HepG2 (cell line): ENCODE data around the gene INTS15. TPM values are rescaled to one million over a fixed set of nuclear protein-coding genes. Genes with fewer than 3 reads are reported as not detected.

Source experiments
- ATAC-seq: fragments of 200-7000 bp; cut with Tn5 transposase; 3 replicates; pipeline ENCODE4 v1.9.1; 2020; ENCODE audit warnings: mild to moderate bottlenecking, moderate library complexity
- BruUV-seq: library from RNA; stranded (reverse); fragments of 400-500 nt; replicated peaks from 2 replicates; lab custom pipeline; 2021; lab: Mats Ljungman, UMichigan
- CTCF ChIA-PET: fragments of 300-600 bp; formaldehyde crosslinking; extraction: SDS; loops from one replicate; lab custom pipeline; 2021; ENCODE audit warnings: low total read pairs, inconsistent platforms, low intra/inter-chr PET ratio; lab: Yijun Ruan, JAX
- POLR2A ChIA-PET: fragments of 350-600 bp; sonication (Branson Sonifier 250); formaldehyde crosslinking; loops from one replicate; lab custom pipeline; 2020; ENCODE audit warnings: antibody characterized with exemption, inconsistent platforms; lab: Yijun Ruan, JAX
- DNase-seq: peaks from one replicate; pipeline ENCODE4 v3.0.0-alpha.2; 2015; ENCODE audit warnings: low spot score
- FAIRE-seq: peaks from 3 replicates; lab custom pipeline; 2011; peaks lifted over from hg19 to GRCh38; lab: Jason Lieb, UNC
- H2AFZ ChIP-seq: one replicate; pipeline ENCODE4 v1.6.1; 2011; ENCODE audit warnings: low read length, inconsistent platforms
- H3K27ac ChIP-seq: fragments of 300-600 bp; 3 replicates; pipeline ENCODE4 v1.8.0; 2011; ENCODE audit warnings: mixed run types, mild to moderate bottlenecking, mixed read lengths, low read length, inconsistent platforms; ENCODE audit not compliant: insufficient read depth; ENCODE audit errors: extremely low read length
- H3K27me3 ChIP-seq, 2 experiments: fragments of 200-600 bp in 1 of 2; 2 replicates in 1 of 2; 3 replicates in 1 of 2; pipeline versions ENCODE4 v1.6.0 to v1.8.0; 2011; ENCODE audit warnings: low read length in 2 of 2, mild to moderate bottlenecking in 2 of 2, moderate library complexity in 2 of 2, inconsistent platforms in 1 of 2; ENCODE audit not compliant: insufficient read depth in 2 of 2, control insufficient read depth in 1 of 2
- H3K36me3 ChIP-seq, 2 experiments: fragments of 200-600 bp in 1 of 2; replicated peaks in 1 of 2; 2 replicates in 1 of 2; 3 replicates in 1 of 2; pipeline versions ENCODE4 v1.5.1 to v1.8.0; 2011; ENCODE audit warnings: low read length in 2 of 2, inconsistent platforms in 1 of 2; ENCODE audit not compliant: insufficient read depth in 2 of 2, control insufficient read depth in 1 of 2
- H3K4me1 ChIP-seq: 2 replicates; pipeline ENCODE4 v1.5.1; 2012; ENCODE audit warnings: low read length, inconsistent platforms; ENCODE audit not compliant: insufficient read depth
- H3K4me2 ChIP-seq: 2 replicates; pipeline ENCODE4 v1.6.0; 2011; ENCODE audit warnings: low read depth, low read length, inconsistent platforms
- H3K4me3 ChIP-seq, 3 experiments: fragments of 200-600 bp in 1 of 3; sonication (generic), shearing (Covaris generic) in 1 of 3; replicated peaks in 1 of 3; 2 replicates each; pipeline ENCODE4 v1.5.1; 2011 to 2016; ENCODE audit warnings: low read length in 3 of 3, inconsistent platforms in 2 of 3, low read depth in 2 of 3, mild to moderate bottlenecking in 2 of 3, control low read depth in 1 of 3, mixed read lengths in 1 of 3; ENCODE audit not compliant: insufficient read depth in 1 of 3
- H3K79me2 ChIP-seq: one replicate; pipeline ENCODE4 v1.6.1; 2011; ENCODE audit warnings: low read length, inconsistent platforms; ENCODE audit not compliant: insufficient read depth
- H3K9ac ChIP-seq: 2 replicates; pipeline ENCODE4 v1.6.0; 2011; ENCODE audit warnings: mild to moderate bottlenecking, low read depth, low read length, inconsistent platforms; ENCODE audit not compliant: insufficient read depth
- H3K9me3 ChIP-seq: 2 replicates; pipeline ENCODE4 v1.5.1; 2012; ENCODE audit warnings: mild to moderate bottlenecking, low read length
- H4K20me1 ChIP-seq: 2 replicates; pipeline ENCODE4 v1.6.0; 2011; ENCODE audit warnings: inconsistent platforms, mild to moderate bottlenecking, low read length, moderate library complexity; ENCODE audit not compliant: insufficient read depth
- JUND ChIP-seq: sonication (generic); formaldehyde crosslinking; IDR thresholded peaks from 2 replicates; pipeline ENCODE4 v1.8.0; 2022; ENCODE audit warnings: mild to moderate bottlenecking, missing genetic modification reagents
- MYPOP ChIP-seq: sonication (generic); formaldehyde crosslinking; IDR thresholded peaks from 2 replicates; pipeline ENCODE4 v1.8.1; 2023; ENCODE audit warnings: mild to moderate bottlenecking, moderate library complexity, missing genetic modification reagents
- PAWR ChIP-seq: sonication (generic); formaldehyde crosslinking; IDR thresholded peaks from 2 replicates; pipeline ENCODE4 v1.4.0; 2020; ENCODE audit warnings: missing genetic modification reagents, mild to moderate bottlenecking, borderline replicate concordance
- PBX2 ChIP-seq: IDR thresholded peaks from 2 replicates; pipeline ENCODE4 v1.6.1; 2016; ENCODE audit warnings: control low read depth
- SMC3 ChIP-seq: IDR thresholded peaks from 2 replicates; pipeline ENCODE4 v1.6.1; 2011; ENCODE audit warnings: low read length, improper control_type of control experiment
- ZNF816 ChIP-seq: sonication (generic); formaldehyde crosslinking; IDR thresholded peaks from 2 replicates; pipeline ENCODE4 v1.8.0; 2022; ENCODE audit warnings: missing genetic modification reagents, mild to moderate bottlenecking, borderline replicate concordance
- WGBS: methylation state at CpG from one replicate; pipeline ENCODE4 v1.1.6; 2017; ENCODE audit warnings: low lambda C conversion rate; 5-methylcytosine and 5-hydroxymethylcytosine counted together
- in situ Hi-C: cut with HindIII; loops from 2 replicates; pipeline ENCODE4 v1.10.0; 2017; ENCODE audit warnings: low pct_unique_long_range_greater_than_20kb; ENCODE audit not compliant: extremely low pct_ligation_motif_present
- intact Hi-C: fragments of 100-400 bp; cut with micrococcal nuclease; formaldehyde crosslinking; loops from one replicate; pipeline ENCODE4 v1.10.0; 2022; ENCODE audit not compliant: unreplicated experiment
- polyA plus RNA-seq, 8 experiments: library from polyadenylated mRNA; depleted of rRNA in 3 of 8; stranded (reverse) in 7 of 8; unstranded in 1 of 8; fragments of >200 nt; fragmentation: Illumina TruSeq in 4 of 8; extraction: Trizol in 4 of 8; gene quantifications; 2 replicates each; pipeline versions ENCODE4 v1.2.1 to v1.2.3, GENCODE V29; 2011 to 2016; ENCODE audit warnings: low read depth in 4 of 8, missing spikeins in 1 of 8, mixed read lengths in 1 of 8; ENCODE audit not compliant: insufficient read depth in 1 of 8
- total RNA-seq, 5 experiments: library from RNA; depleted of rRNA; stranded (reverse); fragments of >200 nt; fragmentation: Illumina TruSeq; extraction: Trizol; gene quantifications; 2 replicates each; pipeline ENCODE4 v1.2.3, GENCODE V29; 2016; ENCODE audit warnings: low read depth in 1 of 5
- TF ChIP-seq, protein P1 (sequence below): sonication (generic); formaldehyde crosslinking; IDR thresholded peaks from 2 replicates; pipeline ENCODE4 v1.5.0; 2020; ENCODE audit warnings: missing genetic modification reagents
- TF ChIP-seq, protein P2 (sequence below): sonication (generic); formaldehyde crosslinking; IDR thresholded peaks from 2 replicates; pipeline ENCODE4 v1.5.0; 2020; ENCODE audit warnings: mild to moderate bottlenecking, missing genetic modification reagents, moderate library complexity
- TF ChIP-seq, protein P3 (sequence below): sonication (generic); formaldehyde crosslinking; IDR thresholded peaks from 2 replicates; pipeline ENCODE4 v1.5.0; 2020; ENCODE audit warnings: missing genetic modification reagents, mild to moderate bottlenecking, borderline replicate concordance
- TF ChIP-seq, protein P4 (sequence below): sonication (generic); formaldehyde crosslinking; IDR thresholded peaks from 2 replicates; pipeline ENCODE4 v1.4.0; 2020; ENCODE audit warnings: mild to moderate bottlenecking, missing genetic modification reagents
- TF ChIP-seq, protein P5 (sequence below): sonication (generic); formaldehyde crosslinking; IDR thresholded peaks from 2 replicates; pipeline ENCODE4 v1.8.1; 2022; ENCODE audit warnings: mild to moderate bottlenecking, missing genetic modification reagents
- TF ChIP-seq, protein P6 (sequence below): sonication (generic); formaldehyde crosslinking; IDR thresholded peaks from 2 replicates; pipeline ENCODE4 v1.5.1; 2020; ENCODE audit warnings: mild to moderate bottlenecking, missing genetic modification reagents, moderate library complexity

The INTS15 gene
- total and polyA plus RNA-seq, 2 of the 13 experiments (the other 11 are each of a cell fraction or from before 2014, with no cell fraction given), result 16.3 to 25.7 TPM

DNA sequence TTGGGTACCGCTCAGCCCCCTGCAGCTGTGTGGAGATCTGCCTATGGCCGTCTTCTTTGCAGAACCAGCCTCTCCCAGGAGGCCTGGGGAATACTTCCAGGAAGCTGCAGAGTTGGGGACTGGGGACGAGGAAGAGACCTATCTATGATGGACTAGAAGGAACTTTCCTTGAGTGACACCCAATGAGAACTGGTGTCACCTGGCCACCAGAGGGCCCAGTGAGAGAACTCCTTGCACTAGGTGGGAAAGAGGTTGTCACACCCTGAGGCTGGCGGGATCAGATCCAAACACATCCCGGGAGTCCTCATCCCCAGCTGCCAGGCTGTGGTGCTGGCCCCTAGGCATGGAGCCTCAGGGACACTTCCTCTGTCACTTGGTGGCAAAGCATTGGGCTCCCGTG, 33.6 kb upstream of the INTS15 start:
- Histone ChIP-seq H3K4me2 (no peak overlapping the region), H3K27me3 (no peaks in the 10 kb centered on the region), H3K4me3 (no peak overlapping the region), H3K79me2 (no peaks in the 10 kb centered on the region), H2AFZ (no peak overlapping the region), H3K4me1 (no peaks in the 10 kb centered on the region), H3K36me3 (no peaks in the 10 kb centered on the region), H4K20me1 (no peaks in the 10 kb centered on the region), H3K9ac (no peak overlapping the region), H3K27ac (no peak overlapping the region), H3K9me3 (no peaks in the 10 kb centered on the region)
- DNase-seq, result no peak
- WGBS, result 50% methylated on average over 2 of the region's 6 CpGs
- peak; percentile 51 for FAIRE-seq
- ATAC-seq, result peak; percentile 70
- CTCF ChIA-PET, result no interaction called here
- intact Hi-C loops, result no loop called here
- POLR2A ChIA-PET, result no interaction called here
- no TSS peak for BruUV-seq
- in situ Hi-C loops, result no loop called here
- TF ChIP-seq ZNF816, result no peak
- TF ChIP-seq, protein P1, sequence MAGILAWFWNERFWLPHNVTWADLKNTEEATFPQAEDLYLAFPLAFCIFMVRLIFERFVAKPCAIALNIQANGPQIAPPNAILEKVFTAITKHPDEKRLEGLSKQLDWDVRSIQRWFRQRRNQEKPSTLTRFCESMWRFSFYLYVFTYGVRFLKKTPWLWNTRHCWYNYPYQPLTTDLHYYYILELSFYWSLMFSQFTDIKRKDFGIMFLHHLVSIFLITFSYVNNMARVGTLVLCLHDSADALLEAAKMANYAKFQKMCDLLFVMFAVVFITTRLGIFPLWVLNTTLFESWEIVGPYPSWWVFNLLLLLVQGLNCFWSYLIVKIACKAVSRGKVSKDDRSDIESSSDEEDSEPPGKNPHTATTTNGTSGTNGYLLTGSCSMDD (CRISPR knock-in tag), result no peak
- TF ChIP-seq, protein P2, sequence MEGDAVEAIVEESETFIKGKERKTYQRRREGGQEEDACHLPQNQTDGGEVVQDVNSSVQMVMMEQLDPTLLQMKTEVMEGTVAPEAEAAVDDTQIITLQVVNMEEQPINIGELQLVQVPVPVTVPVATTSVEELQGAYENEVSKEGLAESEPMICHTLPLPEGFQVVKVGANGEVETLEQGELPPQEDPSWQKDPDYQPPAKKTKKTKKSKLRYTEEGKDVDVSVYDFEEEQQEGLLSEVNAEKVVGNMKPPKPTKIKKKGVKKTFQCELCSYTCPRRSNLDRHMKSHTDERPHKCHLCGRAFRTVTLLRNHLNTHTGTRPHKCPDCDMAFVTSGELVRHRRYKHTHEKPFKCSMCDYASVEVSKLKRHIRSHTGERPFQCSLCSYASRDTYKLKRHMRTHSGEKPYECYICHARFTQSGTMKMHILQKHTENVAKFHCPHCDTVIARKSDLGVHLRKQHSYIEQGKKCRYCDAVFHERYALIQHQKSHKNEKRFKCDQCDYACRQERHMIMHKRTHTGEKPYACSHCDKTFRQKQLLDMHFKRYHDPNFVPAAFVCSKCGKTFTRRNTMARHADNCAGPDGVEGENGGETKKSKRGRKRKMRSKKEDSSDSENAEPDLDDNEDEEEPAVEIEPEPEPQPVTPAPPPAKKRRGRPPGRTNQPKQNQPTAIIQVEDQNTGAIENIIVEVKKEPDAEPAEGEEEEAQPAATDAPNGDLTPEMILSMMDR (CRISPR knock-in tag), result peak; percentile 73
- TF ChIP-seq JUND, result no peak
- no peak for TF ChIP-seq MYPOP (CRISPR knock-in tag)
- TF ChIP-seq SMC3, result peak; percentile 47; the same call in 1 of the 2 replicates
- TF ChIP-seq, protein P3, sequence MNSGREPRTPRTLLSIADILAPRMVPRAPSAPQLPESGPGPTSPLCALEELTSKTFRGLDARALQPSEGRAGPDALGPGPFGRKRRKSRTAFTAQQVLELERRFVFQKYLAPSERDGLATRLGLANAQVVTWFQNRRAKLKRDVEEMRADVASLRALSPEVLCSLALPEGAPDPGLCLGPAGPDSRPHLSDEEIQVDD (CRISPR knock-in tag), result no peak
- TF ChIP-seq PBX2 (CRISPR knock-in tag), result peak; percentile 53
- no peak for TF ChIP-seq PAWR (CRISPR knock-in tag)
- TF ChIP-seq, protein P4, sequence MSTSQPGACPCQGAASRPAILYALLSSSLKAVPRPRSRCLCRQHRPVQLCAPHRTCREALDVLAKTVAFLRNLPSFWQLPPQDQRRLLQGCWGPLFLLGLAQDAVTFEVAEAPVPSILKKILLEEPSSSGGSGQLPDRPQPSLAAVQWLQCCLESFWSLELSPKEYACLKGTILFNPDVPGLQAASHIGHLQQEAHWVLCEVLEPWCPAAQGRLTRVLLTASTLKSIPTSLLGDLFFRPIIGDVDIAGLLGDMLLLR, result no peak
- TF ChIP-seq, protein P5, sequence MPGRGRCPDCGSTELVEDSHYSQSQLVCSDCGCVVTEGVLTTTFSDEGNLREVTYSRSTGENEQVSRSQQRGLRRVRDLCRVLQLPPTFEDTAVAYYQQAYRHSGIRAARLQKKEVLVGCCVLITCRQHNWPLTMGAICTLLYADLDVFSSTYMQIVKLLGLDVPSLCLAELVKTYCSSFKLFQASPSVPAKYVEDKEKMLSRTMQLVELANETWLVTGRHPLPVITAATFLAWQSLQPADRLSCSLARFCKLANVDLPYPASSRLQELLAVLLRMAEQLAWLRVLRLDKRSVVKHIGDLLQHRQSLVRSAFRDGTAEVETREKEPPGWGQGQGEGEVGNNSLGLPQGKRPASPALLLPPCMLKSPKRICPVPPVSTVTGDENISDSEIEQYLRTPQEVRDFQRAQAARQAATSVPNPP (CRISPR knock-in tag), result no peak
- TF ChIP-seq, protein P6, sequence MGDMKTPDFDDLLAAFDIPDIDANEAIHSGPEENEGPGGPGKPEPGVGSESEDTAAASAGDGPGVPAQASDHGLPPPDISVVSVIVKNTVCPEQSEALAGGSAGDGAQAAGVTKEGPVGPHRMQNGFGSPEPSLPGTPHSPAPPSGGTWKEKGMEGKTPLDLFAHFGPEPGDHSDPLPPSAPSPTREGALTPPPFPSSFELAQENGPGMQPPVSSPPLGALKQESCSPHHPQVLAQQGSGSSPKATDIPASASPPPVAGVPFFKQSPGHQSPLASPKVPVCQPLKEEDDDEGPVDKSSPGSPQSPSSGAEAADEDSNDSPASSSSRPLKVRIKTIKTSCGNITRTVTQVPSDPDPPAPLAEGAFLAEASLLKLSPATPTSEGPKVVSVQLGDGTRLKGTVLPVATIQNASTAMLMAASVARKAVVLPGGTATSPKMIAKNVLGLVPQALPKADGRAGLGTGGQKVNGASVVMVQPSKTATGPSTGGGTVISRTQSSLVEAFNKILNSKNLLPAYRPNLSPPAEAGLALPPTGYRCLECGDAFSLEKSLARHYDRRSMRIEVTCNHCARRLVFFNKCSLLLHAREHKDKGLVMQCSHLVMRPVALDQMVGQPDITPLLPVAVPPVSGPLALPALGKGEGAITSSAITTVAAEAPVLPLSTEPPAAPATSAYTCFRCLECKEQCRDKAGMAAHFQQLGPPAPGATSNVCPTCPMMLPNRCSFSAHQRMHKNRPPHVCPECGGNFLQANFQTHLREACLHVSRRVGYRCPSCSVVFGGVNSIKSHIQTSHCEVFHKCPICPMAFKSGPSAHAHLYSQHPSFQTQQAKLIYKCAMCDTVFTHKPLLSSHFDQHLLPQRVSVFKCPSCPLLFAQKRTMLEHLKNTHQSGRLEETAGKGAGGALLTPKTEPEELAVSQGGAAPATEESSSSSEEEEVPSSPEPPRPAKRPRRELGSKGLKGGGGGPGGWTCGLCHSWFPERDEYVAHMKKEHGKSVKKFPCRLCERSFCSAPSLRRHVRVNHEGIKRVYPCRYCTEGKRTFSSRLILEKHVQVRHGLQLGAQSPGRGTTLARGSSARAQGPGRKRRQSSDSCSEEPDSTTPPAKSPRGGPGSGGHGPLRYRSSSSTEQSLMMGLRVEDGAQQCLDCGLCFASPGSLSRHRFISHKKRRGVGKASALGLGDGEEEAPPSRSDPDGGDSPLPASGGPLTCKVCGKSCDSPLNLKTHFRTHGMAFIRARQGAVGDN, result no peak; the same call in 1 of the 2 replicates
